ENCODE measurements around the gene STAT6.
"Not testable (repeated sequence)": the region's sequence is repeated elsewhere in the genome, so short reads cannot be mapped to it uniquely, and the experiment has no call there.

The STAT6 gene

DNA sequence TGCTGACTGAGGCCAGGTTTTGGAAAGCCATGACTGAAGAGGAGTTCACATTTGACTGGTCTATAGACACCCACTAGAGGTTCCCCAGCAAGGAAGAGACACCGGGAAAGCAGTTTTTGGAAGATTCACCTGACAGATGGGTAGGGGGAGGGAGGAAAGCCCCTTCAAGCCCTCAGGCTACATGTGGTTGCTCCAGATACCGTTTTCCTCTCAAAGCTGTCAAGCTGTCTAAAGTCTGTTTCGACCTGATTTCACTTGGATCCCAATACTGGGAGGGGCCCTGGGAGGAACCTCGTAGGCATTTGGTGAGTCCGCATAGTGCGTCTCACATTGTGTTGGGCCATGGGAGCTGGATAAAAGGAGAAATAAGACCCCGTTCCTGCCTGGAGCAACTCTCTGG, 15.4 kb upstream of the STAT6 start:
- no peak for DNase-seq (ENCODE audit: low read depth in 2 of 2, low spot score in 1 of 2)

DNA sequence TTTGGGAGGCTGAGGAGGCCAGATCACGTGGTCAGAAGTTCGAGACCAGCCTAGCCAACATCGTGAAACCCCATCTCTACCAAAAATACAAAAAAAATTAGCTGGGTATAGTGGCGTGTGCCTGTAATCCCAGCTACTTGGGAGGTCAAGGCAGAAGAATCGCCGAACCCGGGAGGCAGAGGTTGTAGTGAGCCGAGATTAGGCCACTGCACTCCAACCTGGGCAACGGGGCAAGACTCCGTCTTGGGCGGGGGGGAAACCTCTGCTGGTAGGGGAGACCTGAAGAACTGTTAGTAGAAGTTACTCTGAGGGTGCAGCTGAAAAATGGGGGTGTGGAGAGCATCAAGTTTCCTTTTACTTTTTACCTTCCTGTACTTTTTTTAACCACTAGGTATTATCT, 14.9 kb upstream of the STAT6 start:
- no peak for DNase-seq (ENCODE audit: low read depth in 2 of 2, low spot score in 1 of 2)

DNA sequence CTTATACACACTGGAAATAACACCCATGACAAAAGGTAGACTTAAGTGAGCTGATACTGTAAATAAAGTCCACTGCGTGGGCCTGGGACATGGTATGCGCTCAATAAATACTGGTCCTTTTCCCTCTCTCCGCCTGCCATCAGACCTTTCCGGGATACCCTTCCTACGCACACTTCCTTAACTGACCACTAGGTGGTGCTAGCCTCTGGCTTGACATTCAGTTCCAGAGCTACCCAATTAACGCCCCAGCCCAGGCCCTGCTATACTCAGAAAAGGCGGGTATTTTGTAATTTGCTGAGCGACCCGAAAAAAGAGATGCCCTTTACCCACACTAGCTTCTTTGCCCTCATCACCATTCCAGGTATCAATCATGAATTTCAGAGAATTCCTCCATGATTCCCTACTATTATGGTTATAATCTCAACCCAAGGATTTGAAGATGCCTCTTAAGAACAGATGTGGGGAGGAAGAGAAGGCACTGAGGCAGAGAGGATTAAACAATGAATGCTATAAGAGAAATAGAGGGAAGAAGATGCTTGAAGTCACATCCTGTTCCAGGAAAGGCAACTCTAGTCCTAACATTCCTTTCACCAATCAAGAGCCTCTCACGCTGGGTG, 13.2 kb upstream of the STAT6 start:
- peak; percentile 46 to 63 for DNase-seq (ENCODE audit: low read depth in 2 of 2, low spot score in 1 of 2)

DNA sequence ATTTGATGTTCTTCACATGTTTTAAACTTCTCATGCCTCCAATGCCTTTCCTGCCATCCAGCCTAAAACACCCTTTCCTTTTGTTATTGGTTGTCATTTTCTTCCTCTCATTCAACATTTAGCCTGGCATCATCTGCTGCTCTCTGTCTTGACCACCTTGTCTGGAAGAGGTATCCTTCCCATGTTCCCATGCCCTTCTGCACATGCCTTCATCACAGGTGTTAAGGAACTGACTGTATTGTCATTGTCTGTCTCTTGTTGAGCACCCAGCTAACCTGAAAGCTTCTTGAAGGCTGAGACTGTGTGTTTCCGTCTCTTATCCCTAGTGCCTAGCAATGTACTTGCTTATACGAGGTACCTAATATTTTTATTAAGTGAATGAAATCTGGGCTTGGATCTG, 12.7 kb upstream of the STAT6 start:
- DNase-seq (ENCODE audit: low read depth in 2 of 2, low spot score in 1 of 2): no peak

DNA sequence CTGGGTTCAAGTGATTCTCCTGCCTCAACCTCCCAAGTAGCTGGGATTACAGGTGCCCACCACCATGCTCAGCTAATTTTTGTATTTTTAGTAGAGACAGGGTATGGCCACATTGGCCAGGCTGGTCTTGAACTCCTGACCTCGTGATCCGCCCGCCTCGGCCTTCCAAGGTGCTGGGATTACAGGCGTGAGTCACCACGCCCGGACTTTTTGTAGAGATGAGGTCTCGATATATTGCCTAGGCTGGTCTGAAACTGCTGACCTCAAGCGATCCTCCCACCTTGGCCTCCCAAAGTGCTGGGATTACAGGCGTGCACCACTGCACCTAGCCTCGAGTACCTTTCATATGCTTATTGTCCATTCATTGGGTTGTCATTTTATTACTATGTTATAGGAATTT, 9.6 kb upstream of the STAT6 start:
- DNase-seq (ENCODE audit: low read depth in 2 of 2, low spot score in 1 of 2): not testable (repeated sequence)

DNA sequence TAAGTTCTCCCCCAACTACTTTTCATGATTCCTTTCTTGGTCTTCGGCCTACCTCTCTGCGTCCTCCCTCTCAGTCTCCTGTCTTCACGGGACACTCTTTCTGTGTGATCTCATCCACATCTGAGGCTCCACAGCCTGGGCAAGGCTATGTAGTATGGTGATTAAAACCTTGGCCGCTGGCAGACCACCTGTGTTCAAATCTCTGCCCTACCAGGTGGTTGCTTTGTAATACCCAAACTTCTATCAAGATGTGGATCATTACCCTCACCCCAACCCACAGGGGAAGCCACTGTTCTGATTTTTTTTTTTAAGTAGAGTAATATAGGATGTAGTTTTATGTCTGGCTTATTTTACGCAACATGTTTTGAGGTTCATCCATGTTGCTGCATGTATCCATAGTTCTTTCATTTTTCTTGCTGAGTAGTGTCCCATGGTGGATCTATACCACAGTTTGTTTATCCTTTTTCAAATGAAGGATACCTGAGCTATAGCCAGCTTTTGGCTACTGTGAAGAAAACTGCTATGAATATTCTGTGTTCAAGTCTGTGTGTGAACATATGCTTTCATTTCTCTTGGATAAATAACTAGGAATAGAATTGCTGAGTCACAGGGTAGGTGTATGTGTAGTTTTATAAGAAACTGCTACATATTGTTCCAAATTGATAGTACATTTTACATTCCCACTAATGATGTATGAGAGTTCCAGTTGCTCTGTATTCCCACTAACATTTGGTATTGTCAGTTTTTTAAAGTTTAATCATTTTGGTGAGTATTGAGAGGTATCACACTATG, 8.3 kb upstream of the STAT6 start:
- DNase-seq (ENCODE audit: low read depth in 2 of 2, low spot score in 1 of 2): no peak

DNA sequence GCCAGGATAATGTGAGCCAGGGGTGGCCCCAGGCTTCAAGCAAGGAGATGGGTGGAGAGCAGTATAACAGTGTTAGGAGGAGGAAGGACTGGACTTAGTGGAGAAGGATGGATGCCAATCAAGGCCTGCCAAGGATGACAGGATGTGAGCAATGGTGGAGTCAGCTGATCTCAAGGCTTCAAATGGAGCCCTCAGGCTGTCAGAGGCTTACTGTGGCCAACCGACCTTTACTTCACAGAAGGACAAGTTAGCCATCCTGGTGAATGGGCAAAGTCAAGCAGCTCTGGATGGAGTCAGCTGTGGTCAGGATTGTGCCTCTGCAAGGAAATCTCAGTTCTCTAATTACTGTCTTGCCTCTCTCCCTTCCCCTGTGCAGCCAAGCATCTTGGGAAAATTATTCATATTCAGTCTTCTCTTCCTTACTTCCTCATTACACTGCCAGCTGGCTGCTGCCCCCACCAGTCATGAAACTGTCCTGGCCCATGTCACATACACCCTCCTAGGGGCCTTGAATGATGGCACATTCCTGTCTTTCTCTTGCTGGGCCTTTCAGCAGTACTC, 7.6 kb upstream of the STAT6 start:
- DNase-seq (ENCODE audit: low read depth in 2 of 2, low spot score in 1 of 2): no peak

DNA sequence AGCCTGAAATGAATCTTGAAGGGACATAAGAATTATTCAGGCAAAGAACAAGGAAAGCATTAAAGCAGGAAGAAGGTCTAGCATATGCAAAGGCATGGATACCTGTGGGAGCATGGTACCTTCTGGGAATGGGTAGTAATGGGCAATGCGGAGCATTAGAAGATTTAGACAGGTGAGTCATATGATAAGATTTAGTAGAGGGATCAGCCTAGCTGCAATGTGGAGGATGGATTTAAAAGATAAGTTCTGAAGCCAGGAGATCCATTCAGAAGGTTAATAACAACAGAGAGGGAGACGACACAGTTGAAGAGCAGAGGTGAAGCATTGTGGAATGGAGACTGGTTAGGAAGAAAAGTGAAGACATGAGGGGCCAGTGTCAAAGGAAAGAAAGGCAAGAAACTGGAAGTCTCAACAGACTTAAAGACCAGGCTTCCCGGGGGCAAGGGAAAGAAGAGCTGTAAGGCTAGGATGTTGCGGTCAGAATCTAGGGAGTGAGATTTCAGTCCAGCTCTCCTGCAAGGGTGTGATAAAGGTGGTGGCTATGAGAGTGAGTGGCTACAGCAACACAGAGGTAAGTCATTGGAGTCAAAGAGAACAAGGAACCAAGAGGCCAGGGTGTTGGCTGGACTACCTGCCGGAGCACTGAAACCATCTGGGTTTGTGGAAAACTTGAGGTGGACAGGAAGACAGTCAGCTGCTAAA, 5.6 kb upstream of the STAT6 start:
- DNase-seq (ENCODE audit: low read depth in 2 of 2, low spot score in 1 of 2): no peak

DNA sequence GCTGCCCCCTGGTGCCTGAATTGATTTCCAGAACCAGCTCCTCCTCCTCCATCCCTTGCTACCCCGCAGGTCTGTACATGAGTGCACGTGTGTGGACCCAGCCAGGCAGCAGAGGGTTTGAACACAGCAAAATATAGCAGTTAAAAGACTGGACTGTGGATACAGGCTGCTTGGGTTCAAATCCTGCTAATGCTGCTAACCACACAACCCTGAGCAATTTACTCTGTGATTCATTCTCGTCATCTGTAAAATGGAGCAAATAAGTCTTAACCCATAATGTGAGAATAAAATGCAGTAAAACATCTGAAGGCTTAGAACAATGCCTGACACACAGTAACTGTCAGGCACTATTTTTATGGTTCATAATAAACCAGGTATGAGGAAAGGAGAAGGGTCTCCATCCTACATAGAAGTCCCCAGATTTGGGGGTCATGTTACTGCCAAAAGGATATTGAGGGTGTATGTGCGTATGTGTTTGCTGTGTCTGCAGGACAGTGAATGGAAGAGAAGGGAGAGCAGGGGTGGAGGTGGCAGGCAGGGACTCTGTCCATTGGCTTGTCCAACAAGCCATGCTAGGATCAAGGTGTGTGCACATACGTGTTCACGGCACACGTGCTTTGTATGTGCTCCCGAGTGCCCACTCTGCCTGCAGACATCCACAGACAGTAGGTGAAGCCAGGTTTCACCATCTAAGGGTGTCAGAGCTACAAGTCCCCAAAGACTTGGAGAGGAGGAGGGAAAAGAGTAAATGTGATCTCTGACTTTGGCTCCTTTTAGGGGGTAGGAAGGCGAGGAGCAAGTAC, 1.5 kb upstream of the STAT6 start:
- no peak for DNase-seq (ENCODE audit: low read depth in 2 of 2, low spot score in 1 of 2)

DNA sequence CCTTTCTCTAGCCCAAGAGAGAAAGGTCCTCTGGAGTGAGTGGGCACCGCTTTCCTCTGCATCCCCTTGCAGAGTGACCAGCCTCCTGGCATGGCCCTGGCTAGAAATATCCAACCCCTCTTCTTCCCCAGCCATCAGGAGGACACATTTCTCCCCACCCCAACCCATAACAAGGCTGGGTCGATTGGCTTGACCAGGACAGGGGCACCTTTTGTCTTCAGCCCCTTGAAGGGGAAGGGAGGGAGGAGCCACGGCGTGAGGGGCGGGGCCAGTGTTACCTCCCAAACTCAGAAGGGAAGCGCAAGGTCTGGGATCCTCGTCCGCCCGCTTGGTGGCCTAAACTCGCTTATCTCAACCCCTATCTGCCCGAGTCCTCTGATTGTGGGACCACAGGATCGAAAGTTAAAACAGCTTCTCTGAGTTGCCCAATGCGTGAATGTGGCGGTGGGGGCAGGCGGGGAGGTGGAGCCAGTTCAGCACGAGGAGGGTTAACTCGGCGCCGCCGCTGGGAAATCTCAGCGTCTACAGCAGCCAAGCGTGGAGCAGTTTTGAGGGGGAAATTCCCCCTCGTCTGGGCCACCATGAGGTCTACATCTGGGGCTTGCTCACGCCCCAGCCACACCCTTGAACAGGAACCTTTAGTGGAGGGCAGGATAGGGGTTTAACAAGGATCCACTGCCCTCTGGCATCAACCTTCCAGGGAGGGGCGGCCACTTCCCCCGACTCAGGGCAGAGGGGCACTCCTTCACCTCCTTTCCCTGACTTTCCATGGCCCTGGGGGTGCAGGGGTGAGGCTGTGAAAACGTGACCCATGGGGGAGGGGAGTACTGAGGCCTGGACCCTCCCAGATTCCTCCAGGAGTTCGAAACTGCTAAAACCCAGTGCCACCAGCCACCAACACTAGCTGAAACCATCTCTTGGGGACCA, 795 bp downstream of the STAT6 start:
- peak; percentile 46 to 69 for DNase-seq (ENCODE audit: low read depth in 2 of 2, low spot score in 1 of 2)

DNA sequence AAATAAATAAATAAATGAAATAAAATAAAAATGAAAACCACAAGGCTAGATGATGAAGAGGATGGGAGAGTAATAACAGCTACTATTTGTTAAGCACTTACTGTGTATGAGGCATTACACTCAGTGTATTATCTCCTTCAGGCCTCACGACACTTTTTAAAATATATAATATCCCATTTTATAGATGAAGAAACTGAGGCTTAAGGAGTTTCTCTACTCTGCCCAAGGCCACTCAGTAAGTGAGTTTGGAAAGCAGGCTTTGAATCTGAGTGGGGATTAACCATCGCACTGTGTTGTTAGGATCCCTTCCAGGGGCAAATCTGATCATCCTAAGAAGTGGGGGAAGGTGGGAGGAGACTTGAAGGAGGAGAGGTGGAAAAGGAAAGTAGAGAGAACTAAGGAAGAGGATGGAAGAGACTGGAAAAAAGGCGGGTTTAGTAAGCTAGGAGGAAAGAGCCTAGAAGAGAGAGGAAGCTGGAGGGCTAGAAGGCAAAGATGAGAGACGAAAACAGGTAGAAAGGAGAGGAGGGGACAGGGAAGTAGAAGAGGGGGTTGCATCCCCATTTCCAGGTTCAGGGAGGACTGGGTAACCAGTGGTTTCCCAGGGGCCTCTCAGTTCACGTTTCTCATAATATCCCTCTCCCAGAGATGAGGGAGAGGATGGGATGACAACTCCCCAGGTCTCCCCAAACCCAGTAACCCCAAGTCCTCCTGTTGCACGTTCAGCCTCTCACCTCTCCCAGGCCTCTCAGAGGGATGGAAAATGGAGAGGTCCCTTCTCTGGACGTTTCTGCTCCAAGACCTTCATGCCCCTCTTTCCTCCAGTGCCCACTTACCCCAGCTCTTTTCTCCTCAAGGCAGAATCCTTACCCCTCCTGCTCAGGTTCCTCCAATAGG, 1.7 kb downstream of the STAT6 start:
- DNase-seq (ENCODE audit: low read depth in 2 of 2, low spot score in 1 of 2): no peak

DNA sequence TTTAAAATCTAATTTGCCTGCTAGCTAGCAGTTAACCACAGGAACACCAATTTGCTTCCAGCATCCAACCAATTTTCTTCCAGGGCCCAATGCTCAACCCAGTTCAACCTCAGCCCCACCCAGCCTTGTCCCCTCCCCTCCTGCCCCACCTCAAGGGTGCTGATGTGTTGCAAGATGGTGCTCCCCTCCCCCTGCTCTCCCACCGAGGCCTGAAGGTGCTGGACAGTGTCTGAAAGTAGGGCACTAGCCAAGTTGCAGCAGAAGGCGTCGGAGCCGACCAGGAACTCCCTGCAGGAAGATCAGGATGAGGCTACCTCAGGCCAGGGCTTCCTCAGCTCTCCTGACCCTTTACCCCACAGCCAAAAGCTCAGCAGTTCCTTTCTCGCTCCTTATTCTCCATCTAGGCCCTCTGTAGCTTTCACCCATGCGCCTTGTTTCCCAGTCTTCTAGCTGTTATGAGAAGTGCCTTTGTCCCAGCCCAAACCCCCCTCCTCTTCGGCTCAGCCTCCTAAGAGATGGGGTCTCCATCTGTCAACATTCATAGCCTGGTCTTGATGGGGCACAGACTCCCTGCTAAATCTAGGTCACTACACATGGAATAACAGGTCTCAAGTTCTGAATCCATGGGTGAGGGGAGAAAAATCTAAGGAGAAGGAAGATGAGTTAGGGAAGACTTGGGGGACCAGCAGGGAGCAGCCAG, 3.6 kb downstream of the STAT6 start:
- no peak for DNase-seq (ENCODE audit: low read depth in 2 of 2, low spot score in 1 of 2)

DNA sequence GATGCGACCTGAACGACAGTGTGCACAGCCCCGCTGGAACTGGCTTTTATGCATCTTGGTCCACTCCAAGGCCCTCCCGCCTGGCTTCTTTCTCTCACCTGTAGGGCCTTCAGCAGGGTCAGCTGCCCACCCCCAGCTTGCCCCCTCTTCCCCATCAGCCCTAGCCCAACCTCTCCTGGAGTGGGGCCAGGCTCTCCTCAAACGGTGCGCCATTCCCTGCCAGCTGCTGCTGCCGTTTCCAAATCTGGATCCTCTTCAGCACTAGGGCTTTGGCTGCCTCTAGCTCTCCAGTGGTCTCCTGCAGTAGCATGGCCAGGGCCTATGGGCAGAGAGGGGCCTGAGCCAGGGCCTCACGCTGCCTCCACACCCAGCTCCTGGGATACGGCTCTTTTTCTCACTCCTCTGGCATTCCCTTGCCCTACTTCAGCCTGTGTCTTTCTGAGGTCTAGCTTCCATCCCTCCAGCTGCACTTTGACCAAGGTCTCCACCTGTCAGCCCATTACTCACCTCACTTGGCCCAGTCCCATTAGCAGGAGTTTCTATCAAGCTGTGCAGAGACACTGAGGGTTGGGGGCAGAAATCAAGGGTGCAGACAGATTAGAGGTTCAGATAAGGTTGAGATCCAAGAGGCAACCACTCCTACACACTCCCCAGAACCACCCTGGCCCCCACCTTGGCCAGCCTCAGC, 5.0 kb downstream of the STAT6 start:
- no peak for DNase-seq (ENCODE audit: low read depth in 2 of 2, low spot score in 1 of 2)

DNA sequence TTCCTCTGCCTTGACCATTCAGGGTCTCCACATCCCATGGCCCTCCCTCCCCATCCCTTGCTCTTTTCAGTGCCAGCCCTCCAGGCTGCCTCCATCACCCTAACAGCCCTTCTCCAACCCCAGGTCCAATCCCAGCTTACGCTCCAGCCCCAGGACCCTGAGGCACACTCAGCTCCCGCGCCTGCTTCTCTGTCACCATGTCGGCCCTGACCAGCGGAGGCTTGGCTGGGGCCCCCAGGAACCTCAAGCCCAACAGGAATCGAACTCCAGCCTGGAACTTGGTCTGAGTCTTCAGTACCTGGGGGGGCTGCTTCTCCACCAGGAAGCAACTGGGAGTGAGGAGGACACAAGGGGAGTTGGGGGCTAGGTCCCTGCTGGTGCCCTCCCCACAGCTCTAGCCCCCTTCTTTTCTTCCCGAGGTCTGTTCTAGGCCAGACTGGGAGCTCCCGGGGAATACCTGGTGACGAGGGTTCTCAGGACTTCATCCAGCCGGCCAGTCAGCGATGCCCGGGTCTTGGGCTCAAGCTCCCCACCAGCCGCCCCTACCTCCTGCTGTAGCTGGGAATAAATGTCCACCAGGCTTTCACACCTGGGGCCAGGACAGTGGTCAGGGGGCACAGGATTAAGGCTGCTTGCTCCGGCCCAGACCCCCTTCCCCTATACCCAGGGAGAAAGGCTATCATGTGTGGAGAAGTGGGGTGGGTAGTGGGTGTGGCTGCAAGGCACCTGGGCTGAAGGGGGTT, 6.0 kb downstream of the STAT6 start:
- DNase-seq (ENCODE audit: low read depth in 2 of 2, low spot score in 1 of 2): no peak

DNA sequence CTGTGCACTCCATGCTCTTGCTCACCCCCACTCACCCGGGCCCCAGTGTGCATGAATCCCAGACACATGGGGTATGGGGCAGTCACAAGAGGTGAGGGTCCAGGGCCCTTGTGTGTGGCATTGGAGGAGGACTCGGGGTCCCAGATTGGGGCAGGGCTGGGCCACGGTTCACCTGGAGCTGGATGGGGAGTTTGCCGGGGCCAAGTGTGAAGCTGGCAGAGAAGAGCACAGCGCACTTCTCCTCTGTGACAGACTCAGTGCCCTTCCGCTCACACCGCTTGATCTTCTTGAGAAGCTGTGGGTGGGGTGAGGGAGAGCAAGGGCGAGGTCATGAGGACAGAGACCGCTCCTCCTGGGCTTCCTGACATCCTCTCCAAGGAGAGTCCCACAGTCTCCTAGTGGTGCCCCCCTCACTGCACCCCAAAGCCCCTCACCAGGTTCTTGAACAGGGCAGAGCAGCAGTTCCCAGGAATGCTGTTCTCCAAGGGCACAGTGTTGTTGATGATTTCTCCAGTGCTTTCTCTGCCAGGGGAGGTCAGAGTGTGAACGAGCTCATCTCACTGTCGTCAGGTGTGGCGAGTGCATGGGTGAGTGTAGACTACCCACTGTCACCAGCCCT, 6.8 kb downstream of the STAT6 start:
- no peak for DNase-seq (ENCODE audit: low read depth in 2 of 2, low spot score in 1 of 2)

DNA sequence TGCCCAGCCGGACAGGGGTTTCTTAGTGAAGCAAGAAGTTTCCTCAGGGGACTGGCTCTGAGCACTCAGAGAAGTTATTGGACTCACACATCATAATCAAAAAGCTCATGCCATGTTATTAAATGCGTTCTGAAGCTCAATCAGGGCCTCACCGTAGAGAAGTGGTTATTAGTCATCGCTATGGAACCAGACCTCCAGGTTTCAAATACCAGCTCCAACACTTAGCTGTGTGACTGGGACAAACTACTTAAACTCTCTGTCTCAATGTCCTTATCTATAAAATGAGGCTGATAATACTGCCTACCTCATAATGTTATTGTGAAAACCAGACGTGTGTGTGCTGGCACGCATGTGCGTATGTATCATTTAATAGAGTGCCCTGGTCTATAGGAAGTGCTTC, 7.3 kb downstream of the STAT6 start:
- no peak for DNase-seq (ENCODE audit: low read depth in 2 of 2, low spot score in 1 of 2)
